Esophagus muscularis mucosa (tissue), 3 donors: Measurements from ENCODE around the gene CHRNB4.

ENCODE experiments used
- CTCF ChIP-seq, 3 experiments: fragments of 200-600 bp in 2 of 3; fragments of 450-650 bp in 1 of 3; sonication (generic) in 2 of 3; IDR thresholded peaks; one replicate each; pipeline ENCODE4 v1.5.1; 2017 to 2019; ENCODE audit warnings: antibody characterized with exemption in 3 of 3, mild to moderate bottlenecking in 2 of 3, moderate library complexity in 1 of 3
- POLR2A ChIP-seq: fragments of 450-650 bp; IDR thresholded peaks from one replicate; pipeline ENCODE4 v1.6.1; 2017; ENCODE audit warnings: antibody characterized with exemption, moderate library complexity, mild to moderate bottlenecking, low read depth

GRCh38 chr15:78640527-78641101, 396 bp downstream of the CHRNB4 start:
- no peak for TF ChIP-seq POLR2A
- no peak for TF ChIP-seq CTCF (IDR thresholded peaks at IDR 0.05)
